ENCODE data around the gene COL12A1. TPM values are rescaled to one million over a fixed set of nuclear protein-coding genes. Genes with fewer than 3 reads are reported as not detected.

The COL12A1 gene
- total and polyA plus RNA-seq, 9 of the 15 experiments (the other 6 are each of a cell fraction or from before 2014, with no cell fraction given): 0.11 TPM; not detected in 8

GRCh38 chr6:75204217-75204958 is 1.5 kb downstream of the COL12A1 start (continued):
- TF ChIP-seq ZNF384 (IDR thresholded peaks at IDR 0.05; ENCODE audit: low read depth, low read length) (peak; percentile 48), ZNF165 (CRISPR knock-in tag; IDR thresholded peaks at IDR 0.05; ENCODE audit: borderline replicate concordance) (no peak)
- TF ChIP-seq, protein P1, sequence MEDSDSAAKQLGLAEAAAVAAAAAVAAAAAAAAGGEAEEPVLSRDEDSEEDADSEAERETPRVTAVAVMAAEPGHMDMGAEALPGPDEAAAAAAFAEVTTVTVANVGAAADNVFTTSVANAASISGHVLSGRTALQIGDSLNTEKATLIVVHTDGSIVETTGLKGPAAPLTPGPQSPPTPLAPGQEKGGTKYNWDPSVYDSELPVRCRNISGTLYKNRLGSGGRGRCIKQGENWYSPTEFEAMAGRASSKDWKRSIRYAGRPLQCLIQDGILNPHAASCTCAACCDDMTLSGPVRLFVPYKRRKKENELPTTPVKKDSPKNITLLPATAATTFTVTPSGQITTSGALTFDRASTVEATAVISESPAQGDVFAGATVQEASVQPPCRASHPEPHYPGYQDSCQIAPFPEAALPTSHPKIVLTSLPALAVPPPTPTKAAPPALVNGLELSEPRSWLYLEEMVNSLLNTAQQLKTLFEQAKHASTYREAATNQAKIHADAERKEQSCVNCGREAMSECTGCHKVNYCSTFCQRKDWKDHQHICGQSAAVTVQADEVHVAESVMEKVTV (CRISPR knock-in tag; IDR thresholded peaks at IDR 0.05): peak; percentile 47; the same call in 1 of the 2 replicates

- intact Hi-C loops (cut with micrococcal nuclease) (no loop called here), in situ Hi-C loops (cut with MboI) (no loop called here)
- H3K9me3 ChIP-seq (replicated peaks; ENCODE audit: control insufficient read depth, insufficient read depth, low read depth, low read length): no peaks in the 10 kb centered on the region
- peaks cover 0 to 16% of the 10 kb centered on the region in 2 experiments; a peak in 1 of 5 replicates for H3K4me1 ChIP-seq (replicated peaks in 1 of 2; ENCODE audit: control insufficient read depth in 2 of 2, insufficient read depth in 2 of 2, low read length in 2 of 2)
- H4K20me1 ChIP-seq (replicated peaks; ENCODE audit: control insufficient read depth, insufficient read depth, low read length): 0 out of 2 replicates have a peak, but pooled peaks cover 4% of the 10 kb centered on the region
- ChIA-PET POLR2A (no interaction called here), CTCF (ENCODE audit: low intra/inter-chr PET ratio) (interaction anchor here (0.7 to 1.2 kb wide), 3 partner anchors 253 to 1464 kb away, joined by 3 to 5 read pairs (median 3); no protein-coding TSS in a partner anchor)
- WGBS (ENCODE audit: insufficient coverage, low coverage, missing lambda C conversion rate): 0% methylated on average over 5 of the region's 5 CpGs
- H3K4me2 ChIP-seq (ENCODE audit: insufficient read depth, low read length): no peak overlapping the region
- no peak overlapping the region for H2AFZ ChIP-seq (ENCODE audit: low read depth, low read length)
- no peaks in the 10 kb centered on the region for H3K9me1 ChIP-seq (ENCODE audit: control insufficient read depth, insufficient read depth, low read length)
- no peaks in the 10 kb centered on the region for H3K79me2 ChIP-seq (ENCODE audit: control insufficient read depth, insufficient read depth, low read length)
- H3K27ac ChIP-seq (ENCODE audit: extremely low read depth, low read depth, low read length): no peak overlapping the region
- H3K4me3 ChIP-seq: no peak overlapping the region
- H3K27me3 ChIP-seq (ENCODE audit: control insufficient read depth in 2 of 2, insufficient read depth in 2 of 2, low read length in 2 of 2): peaks cover 26 to 58% of the 10 kb centered on the region in 2 experiments; a peak in 4 of 5 replicates
- DNase-seq (ENCODE audit: extremely low read depth in 1 of 4, low spot score in 3 of 4) (no peak), ATAC-seq (no peak), FAIRE-seq (no peak)
- H3K36me3 ChIP-seq (ENCODE audit: control insufficient read depth, insufficient read depth, low read length): no peaks in the 10 kb centered on the region
- H3K9ac ChIP-seq (ENCODE audit: insufficient read depth in 1 of 2, low read depth in 2 of 2, low read length in 2 of 2): no peak overlapping the region
- BruUV-seq (replicated peaks): no TSS peak
- TF ChIP-seq GATAD2B (IDR thresholded peaks at IDR 0.05; ENCODE audit: borderline replicate concordance) (no peak), TCF3 (CRISPR knock-in tag; IDR thresholded peaks at IDR 0.05) (no peak), ZNF253 (CRISPR knock-in tag; conservative IDR thresholded peaks at IDR 0.05) (no peak), STAG1 (CRISPR knock-in tag; IDR thresholded peaks at IDR 0.05; ENCODE audit: borderline replicate concordance) (no peak), MTA3 (IDR thresholded peaks at IDR 0.05; ENCODE audit: borderline replicate concordance) (no peak), SNRNP70 (optimal IDR thresholded peaks at IDR 0.05; ENCODE audit: low read depth, low read length) (no peak), RBBP5 (IDR thresholded peaks at IDR 0.05; ENCODE audit: borderline replicate concordance, insufficient read depth, low read length, poor library complexity, severe bottlenecking) (no peak), ZBTB43 (CRISPR knock-in tag; IDR thresholded peaks at IDR 0.05) (no peak)
- TF ChIP-seq, protein P2, sequence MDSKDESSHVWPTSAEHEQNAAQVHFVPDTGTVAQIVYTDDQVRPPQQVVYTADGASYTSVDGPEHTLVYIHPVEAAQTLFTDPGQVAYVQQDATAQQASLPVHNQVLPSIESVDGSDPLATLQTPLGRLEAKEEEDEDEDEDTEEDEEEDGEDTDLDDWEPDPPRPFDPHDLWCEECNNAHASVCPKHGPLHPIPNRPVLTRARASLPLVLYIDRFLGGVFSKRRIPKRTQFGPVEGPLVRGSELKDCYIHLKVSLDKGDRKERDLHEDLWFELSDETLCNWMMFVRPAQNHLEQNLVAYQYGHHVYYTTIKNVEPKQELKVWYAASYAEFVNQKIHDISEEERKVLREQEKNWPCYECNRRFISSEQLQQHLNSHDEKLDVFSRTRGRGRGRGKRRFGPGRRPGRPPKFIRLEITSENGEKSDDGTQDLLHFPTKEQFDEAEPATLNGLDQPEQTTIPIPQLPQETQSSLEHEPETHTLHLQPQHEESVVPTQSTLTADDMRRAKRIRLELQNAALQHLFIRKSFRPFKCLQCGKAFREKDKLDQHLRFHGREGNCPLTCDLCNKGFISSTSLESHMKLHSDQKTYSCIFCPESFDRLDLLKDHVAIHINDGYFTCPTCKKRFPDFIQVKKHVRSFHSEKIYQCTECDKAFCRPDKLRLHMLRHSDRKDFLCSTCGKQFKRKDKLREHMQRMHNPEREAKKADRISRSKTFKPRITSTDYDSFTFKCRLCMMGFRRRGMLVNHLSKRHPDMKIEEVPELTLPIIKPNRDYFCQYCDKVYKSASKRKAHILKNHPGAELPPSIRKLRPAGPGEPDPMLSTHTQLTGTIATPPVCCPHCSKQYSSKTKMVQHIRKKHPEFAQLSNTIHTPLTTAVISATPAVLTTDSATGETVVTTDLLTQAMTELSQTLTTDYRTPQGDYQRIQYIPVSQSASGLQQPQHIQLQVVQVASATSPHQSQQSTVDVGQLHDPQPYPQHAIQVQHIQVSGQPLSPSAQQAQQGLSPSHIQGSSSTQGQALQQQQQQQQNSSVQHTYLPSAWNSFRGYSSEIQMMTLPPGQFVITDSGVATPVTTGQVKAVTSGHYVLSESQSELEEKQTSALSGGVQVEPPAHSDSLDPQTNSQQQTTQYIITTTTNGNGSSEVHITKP (IDR thresholded peaks at IDR 0.05; ENCODE audit: partially characterized antibody): no peak
These were observed 2.1 kb downstream of the COL12A1 start for GRCh38 chr6:75203721-75204120.

All from K562 (cell line).